Tibial nerve (tissue), 3 donors: ENCODE measurements around the gene NKRF.

Experiments used
- POLR2A ChIP-seq, 2 donors: fragments of 450-650 bp; IDR thresholded peaks; one replicate each; pipeline ENCODE4 v1.6.1; 2017; ENCODE audit warnings: antibody characterized with exemption in 2 of 2, mild to moderate bottlenecking in 2 of 2, moderate library complexity in 2 of 2
- TF ChIP-seq, protein P1 (sequence below), 5 experiments: fragments of 200-600 bp in 3 of 5; fragments of 450-650 bp in 2 of 5; sonication (generic) in 3 of 5; IDR thresholded peaks; one replicate each; pipeline ENCODE4 v1.5.1; 2016 to 2019; ENCODE audit warnings: antibody characterized with exemption in 5 of 5, mild to moderate bottlenecking in 3 of 5, moderate library complexity in 2 of 5

DNA sequence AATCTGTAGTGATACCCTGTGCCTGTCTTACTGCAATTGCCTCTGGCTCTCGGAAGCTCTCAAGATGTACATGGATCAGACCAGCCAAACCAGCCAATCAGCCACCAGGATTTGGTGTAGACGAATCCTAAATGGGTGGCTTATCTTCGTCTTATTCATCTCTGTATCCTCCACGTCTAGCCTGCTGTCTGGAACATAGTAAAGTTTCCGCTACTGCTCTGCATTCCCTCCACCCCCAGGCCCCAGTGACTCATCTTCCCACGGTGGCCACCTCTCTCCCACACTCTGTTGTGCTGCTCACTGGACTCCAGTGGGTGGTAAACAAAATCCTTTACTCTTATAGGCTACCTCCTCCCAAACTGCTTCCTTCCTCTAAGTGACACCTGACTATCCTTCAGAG is 48.9 kb upstream of the NKRF start:
- TF ChIP-seq, protein P1, sequence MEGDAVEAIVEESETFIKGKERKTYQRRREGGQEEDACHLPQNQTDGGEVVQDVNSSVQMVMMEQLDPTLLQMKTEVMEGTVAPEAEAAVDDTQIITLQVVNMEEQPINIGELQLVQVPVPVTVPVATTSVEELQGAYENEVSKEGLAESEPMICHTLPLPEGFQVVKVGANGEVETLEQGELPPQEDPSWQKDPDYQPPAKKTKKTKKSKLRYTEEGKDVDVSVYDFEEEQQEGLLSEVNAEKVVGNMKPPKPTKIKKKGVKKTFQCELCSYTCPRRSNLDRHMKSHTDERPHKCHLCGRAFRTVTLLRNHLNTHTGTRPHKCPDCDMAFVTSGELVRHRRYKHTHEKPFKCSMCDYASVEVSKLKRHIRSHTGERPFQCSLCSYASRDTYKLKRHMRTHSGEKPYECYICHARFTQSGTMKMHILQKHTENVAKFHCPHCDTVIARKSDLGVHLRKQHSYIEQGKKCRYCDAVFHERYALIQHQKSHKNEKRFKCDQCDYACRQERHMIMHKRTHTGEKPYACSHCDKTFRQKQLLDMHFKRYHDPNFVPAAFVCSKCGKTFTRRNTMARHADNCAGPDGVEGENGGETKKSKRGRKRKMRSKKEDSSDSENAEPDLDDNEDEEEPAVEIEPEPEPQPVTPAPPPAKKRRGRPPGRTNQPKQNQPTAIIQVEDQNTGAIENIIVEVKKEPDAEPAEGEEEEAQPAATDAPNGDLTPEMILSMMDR (IDR thresholded peaks at IDR 0.05): no peak
- no peak for TF ChIP-seq POLR2A (IDR thresholded peaks at IDR 0.05)
